ENCODE data around the gene TPSG1. TPM values are rescaled to one million over a fixed set of nuclear protein-coding genes. Genes with fewer than 3 reads are reported as not detected.
A peak's percentile ranks its signal among the peaks of the same experiment; 100 is the strongest.
"Not testable (repeated sequence)": the region's sequence is repeated elsewhere in the genome, so short reads cannot be mapped to it uniquely, and the experiment has no call there.

The TPSG1 gene
- total and polyA plus RNA-seq, 8 donors = 0.34 to 0.92 (median 0.35) TPM; not detected in 5

GRCh38 chr16:1237990-1238389 lies 12.9 kb upstream of the TPSG1 start:
- no peak for ATAC-seq
- DNase-seq = no peak
- H3K9me3 ChIP-seq = no peaks in the 10 kb centered on the region
- H3K27ac ChIP-seq = no peak overlapping the region
- H3K4me3 ChIP-seq = no peak overlapping the region
- no peak for TF ChIP-seq CTCF (IDR thresholded peaks at IDR 0.05)
- intact Hi-C loops (cut with DNase I) = no loop called here
- H3K36me3 ChIP-seq = no peaks in the 10 kb centered on the region
- H3K4me1 ChIP-seq = no peaks in the 10 kb centered on the region
- H3K27me3 ChIP-seq = no peaks in the 10 kb centered on the region

DNA sequence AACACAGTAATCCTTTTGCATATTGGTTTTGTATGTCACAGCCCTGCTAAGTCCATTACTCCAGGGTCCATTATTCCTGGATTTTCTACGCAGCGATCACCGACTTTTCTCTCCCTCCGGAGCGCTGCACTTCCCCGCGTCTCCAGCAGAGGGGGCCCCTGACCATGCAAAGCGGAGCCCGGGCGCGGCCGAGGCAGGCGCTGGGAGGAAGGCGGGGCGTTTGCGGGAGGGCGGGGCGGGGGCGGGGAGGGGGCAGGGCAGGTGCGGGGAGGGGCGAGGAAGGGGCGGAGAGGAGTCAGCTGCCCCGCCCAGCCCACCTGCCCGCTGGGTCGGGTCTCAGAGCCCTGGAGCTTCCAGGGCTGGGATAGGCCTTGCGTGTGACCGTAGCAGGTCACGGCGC lies 11.6 kb upstream of the TPSG1 start:
- H3K36me3 ChIP-seq; H3K27ac ChIP-seq; H3K4me1 ChIP-seq; H3K27me3 ChIP-seq; H3K9me3 ChIP-seq; intact Hi-C loops (cut with DNase I); H3K4me3 ChIP-seq; DNase-seq: not testable (repeated sequence)
- ATAC-seq = peak; percentile 92

GRCh38 chr16:1232049-1232748 lies 7.1 kb upstream of the TPSG1 start:
- H3K27me3 ChIP-seq; DNase-seq; H3K4me3 ChIP-seq; ATAC-seq; H3K4me1 ChIP-seq; H3K9me3 ChIP-seq; H3K36me3 ChIP-seq; intact Hi-C loops (cut with DNase I); H3K27ac ChIP-seq: not testable (repeated sequence)

- H3K27me3 ChIP-seq; H3K4me3 ChIP-seq; intact Hi-C loops (cut with DNase I); DNase-seq; ATAC-seq; H3K36me3 ChIP-seq; H3K9me3 ChIP-seq; H3K27ac ChIP-seq; H3K4me1 ChIP-seq: not testable (repeated sequence)
These were observed 6.2 kb upstream of the TPSG1 start for GRCh38 chr16:1231301-1231700.

GRCh38 chr16:1230471-1231212 lies 5.6 kb upstream of the TPSG1 start:
- peaks cover 0 to 15% of the 10 kb centered on the region in 2 donors for H3K27me3 ChIP-seq
- H3K9me3 ChIP-seq; intact Hi-C loops (cut with DNase I); ATAC-seq; H3K4me1 ChIP-seq; H3K27ac ChIP-seq; H3K4me3 ChIP-seq; DNase-seq; H3K36me3 ChIP-seq: not testable (repeated sequence)

- intact Hi-C loops (cut with DNase I) = not testable (repeated sequence)
- peaks cover 0 to 19% of the 10 kb centered on the region in 2 donors for H3K27me3 ChIP-seq
- peak; percentile 15 for ATAC-seq
These were observed 5.0 kb upstream of the TPSG1 start, which contains the start of gene TPSB2 for GRCh38 chr16:1230084-1230470. Gene TPSB2 (minus strand): TSS chr16:1230184. CDS start chr16:1229951, 233 bp downstream.

DNA sequence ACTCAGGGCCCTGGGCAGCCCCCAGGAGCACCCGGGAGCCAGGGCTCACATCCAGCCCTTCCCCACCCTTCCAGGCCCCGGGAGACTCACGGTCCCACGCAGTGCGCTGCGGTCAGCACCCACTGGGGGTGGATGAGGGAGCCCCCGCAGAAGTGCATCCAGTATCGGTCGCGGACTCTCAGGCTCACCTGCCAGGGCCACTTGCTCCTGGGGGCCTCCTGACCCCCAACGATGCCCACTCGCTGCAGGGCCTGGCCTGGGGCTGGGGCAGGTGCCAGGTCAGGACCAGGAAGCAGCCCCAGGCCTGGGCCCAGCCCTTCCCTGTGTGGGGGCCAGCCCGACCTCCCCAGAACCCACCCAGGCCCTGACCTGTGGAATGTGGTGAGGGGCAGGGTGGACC lies 4.4 kb upstream of the TPSG1 start:
- intact Hi-C loops (cut with DNase I); H3K4me1 ChIP-seq; H3K4me3 ChIP-seq; H3K27ac ChIP-seq; ATAC-seq; H3K36me3 ChIP-seq; H3K9me3 ChIP-seq; DNase-seq: not testable (repeated sequence)
- peaks cover 0 to 25% of the 10 kb centered on the region in 2 donors for H3K27me3 ChIP-seq

More at GRCh38 chr16:1230084-1230470, 5.0 kb upstream of the TPSG1 start, which contains the start of gene TPSB2:
- H3K9me3 ChIP-seq, H3K4me1 ChIP-seq, H3K36me3 ChIP-seq, H3K4me3 ChIP-seq, H3K27ac ChIP-seq, DNase-seq: not testable (repeated sequence)

DNA sequence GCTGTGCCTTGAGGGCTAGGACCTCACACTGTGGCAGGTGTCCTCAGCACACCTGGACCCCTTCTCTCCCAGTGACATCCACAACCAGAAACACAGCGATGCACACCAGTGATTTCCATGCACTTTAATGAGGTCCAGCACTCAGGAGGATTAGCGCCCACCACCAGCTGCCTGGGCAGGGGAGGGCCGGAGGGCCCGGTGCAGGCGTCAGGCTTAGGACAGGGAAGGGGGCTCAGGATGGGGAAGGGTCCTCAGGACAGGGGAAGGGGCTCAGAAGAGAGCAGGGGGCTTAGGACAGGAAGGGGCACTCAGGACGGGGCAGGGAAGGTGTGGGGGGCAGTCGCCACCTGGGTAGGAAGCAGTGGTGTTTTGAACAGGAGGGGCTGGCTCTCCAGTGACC lies 3.2 kb upstream of the TPSG1 start:
- ATAC-seq; H3K4me3 ChIP-seq; H3K27ac ChIP-seq; intact Hi-C loops (cut with DNase I); H3K36me3 ChIP-seq; DNase-seq; H3K4me1 ChIP-seq; H3K9me3 ChIP-seq: not testable (repeated sequence)
- H3K27me3 ChIP-seq = peaks cover 0 to 28% of the 10 kb centered on the region in 2 donors

- ATAC-seq; H3K4me1 ChIP-seq; H3K4me3 ChIP-seq; H3K9me3 ChIP-seq; H3K27ac ChIP-seq; H3K36me3 ChIP-seq; intact Hi-C loops (cut with DNase I): not testable (repeated sequence)
- DNase-seq = peak in 1 of 4 donors; percentile 76
- H3K27me3 ChIP-seq = peaks cover 0 to 43% of the 10 kb centered on the region in 2 donors
These were observed 1.6 kb upstream of the TPSG1 start for GRCh38 chr16:1226692-1227091.

GRCh38 chr16:1225728-1226311 lies 752 bp upstream of the TPSG1 start:
- DNase-seq; H3K27ac ChIP-seq; H3K36me3 ChIP-seq; H3K9me3 ChIP-seq; H3K4me3 ChIP-seq; intact Hi-C loops (cut with DNase I); H3K4me1 ChIP-seq: not testable (repeated sequence)
- ATAC-seq = peak; percentile 35
- peaks cover 0 to 40% of the 10 kb centered on the region in 2 donors for H3K27me3 ChIP-seq

Data from left lung (tissue), 10 donors.